ENCODE measurements around the gene ITPR2.

Gene ITPR2

GRCh38 chr12:26429070-26429691 is 403.8 kb downstream of the ITPR2 start:
- in situ Hi-C loops (cut with MboI; ENCODE audit: low sequenced_read_pairs): no loop called here

- in situ Hi-C loops (cut with MboI; ENCODE audit: low sequenced_read_pairs): no loop called here
Observed at GRCh38 chr12:26428420-26428819, 404.6 kb downstream of the ITPR2 start.

GRCh38 chr12:26426652-26427051 is 406.3 kb downstream of the ITPR2 start:
- in situ Hi-C loops (cut with MboI; ENCODE audit: low sequenced_read_pairs): no loop called here

DNA sequence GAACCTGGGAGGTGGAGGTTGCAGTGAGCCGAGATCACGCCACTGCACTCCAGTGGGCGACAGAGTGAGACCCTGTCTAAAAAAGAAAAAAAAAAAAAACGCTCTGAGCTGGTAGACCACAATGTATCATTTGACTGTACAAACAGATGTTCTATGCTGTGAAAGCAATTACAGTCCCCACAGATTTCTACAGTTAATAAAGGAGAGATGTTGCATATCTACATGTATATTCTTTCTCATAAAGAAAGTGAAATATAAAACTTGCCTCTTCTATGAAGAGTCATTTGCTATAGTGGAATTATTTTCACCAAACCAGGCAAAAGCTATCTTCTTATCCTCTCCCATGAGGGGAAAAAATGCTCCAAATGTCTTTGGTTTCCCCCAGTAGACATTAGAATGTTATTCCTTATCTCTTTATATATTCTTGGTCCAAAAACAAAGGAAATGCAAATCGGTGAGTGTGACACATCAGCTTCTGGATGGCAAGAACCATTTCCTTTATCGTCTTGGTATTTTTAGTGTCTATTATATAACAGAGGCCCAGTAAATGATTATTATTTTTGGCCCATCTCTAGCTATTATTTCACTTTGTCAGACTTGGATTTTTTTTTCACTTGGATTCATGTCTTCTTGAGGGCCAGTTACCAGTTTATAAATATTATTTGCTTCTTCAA is 407.3 kb downstream of the ITPR2 start:
- in situ Hi-C loops (cut with MboI; ENCODE audit: low sequenced_read_pairs): no loop called here

- in situ Hi-C loops (cut with MboI; ENCODE audit: low sequenced_read_pairs): no loop called here
Observed at GRCh38 chr12:26422839-26423398, 410.1 kb downstream of the ITPR2 start.

GRCh38 chr12:26416550-26416949 is 416.4 kb downstream of the ITPR2 start:
- in situ Hi-C loops (cut with MboI; ENCODE audit: low sequenced_read_pairs): no loop called here

DNA sequence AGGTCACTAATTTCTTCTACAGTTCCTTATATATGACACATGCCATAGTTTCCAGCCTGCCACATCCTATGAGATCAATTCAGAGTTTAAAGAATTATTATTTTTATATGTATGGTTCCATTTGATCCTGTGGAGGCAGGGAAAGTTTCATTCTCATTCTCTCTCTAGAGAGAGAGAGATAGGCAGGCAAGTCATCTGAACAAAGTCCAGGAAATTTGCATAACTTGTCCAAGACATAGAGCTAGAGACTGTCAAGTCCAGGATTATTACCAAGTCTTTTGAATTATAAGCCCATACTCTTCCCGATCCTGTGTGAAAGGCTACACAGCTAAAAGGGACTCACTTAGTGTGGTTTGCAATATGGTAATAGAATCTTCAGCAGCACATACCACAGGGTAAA is 422.3 kb downstream of the ITPR2 start:
- in situ Hi-C loops (cut with MboI; ENCODE audit: low sequenced_read_pairs): no loop called here

GRCh38 chr12:26406813-26407212 is 426.2 kb downstream of the ITPR2 start:
- in situ Hi-C loops (cut with MboI; ENCODE audit: low sequenced_read_pairs): no loop called here

GRCh38 chr12:26406391-26406790 is 426.6 kb downstream of the ITPR2 start:
- in situ Hi-C loops (cut with MboI; ENCODE audit: low sequenced_read_pairs): no loop called here

- in situ Hi-C loops (cut with MboI; ENCODE audit: low sequenced_read_pairs): no loop called here
Observed at GRCh38 chr12:26403601-26404000, 429.4 kb downstream of the ITPR2 start.

DNA sequence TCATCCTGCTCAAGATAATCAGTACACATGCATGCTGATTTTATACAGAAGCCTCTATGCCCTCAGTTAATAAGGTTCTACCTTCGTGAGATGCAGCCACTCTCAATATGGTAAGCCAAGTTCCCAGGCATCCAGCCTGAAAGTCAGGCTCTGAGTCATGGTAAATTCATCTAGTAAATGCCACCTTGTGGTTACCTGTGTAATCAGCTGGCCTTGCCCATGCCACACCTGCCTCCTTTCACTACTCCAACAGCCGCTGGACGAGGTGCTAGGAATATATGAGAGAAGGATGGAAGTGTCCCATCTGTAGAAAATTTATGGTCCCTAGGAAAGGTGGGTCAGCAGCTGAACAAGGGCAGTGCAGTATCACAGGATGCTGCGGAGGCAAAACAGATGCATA is 430.3 kb downstream of the ITPR2 start:
- in situ Hi-C loops (cut with MboI; ENCODE audit: low sequenced_read_pairs): no loop called here

GRCh38 chr12:26401874-26402273 is 431.1 kb downstream of the ITPR2 start:
- in situ Hi-C loops (cut with MboI; ENCODE audit: low sequenced_read_pairs): no loop called here

- in situ Hi-C loops (cut with MboI; ENCODE audit: low sequenced_read_pairs): no loop called here
Observed at GRCh38 chr12:26400627-26401026, 432.4 kb downstream of the ITPR2 start.

- in situ Hi-C loops (cut with MboI; ENCODE audit: low sequenced_read_pairs): no loop called here
Observed at GRCh38 chr12:26399381-26399780, 433.6 kb downstream of the ITPR2 start.

DNA sequence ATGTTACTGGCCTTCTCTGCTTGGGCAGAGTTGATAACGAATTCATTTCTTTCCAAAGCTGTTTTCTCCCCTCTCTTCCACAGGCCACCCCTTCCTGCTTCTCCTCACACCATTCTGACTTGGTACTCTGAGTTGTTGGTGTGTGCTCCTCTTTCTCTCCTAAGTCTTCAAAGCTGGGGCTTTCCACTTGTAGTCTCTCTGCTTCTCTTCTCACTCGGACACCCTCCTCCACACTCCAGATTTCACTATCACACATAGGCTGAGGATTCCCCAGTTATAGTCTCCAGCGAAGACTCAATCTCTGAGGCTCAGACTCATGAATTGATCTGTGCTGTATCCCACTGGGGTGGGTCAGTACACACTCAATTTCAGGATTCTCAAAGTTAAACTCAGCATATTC is 436.6 kb downstream of the ITPR2 start:
- in situ Hi-C loops (cut with MboI; ENCODE audit: low sequenced_read_pairs): no loop called here

DNA sequence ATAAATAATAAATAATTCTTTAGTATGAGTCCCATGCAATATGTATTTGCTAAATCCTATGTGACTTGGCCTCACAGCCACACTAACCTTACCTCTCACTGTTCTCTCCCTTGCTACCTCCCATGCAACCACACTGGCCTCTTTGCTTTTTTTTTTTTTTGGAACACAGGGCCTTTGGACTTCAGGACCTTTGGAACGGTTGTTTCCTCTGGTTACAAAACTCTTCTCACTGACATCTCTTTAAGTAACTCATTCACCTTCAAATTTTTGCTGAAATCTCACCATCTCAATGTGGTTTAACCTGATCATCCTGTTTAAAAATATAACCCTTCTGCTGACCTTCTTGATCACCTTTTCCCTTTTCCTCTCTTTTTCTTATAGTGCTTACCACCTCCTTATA is 443.7 kb downstream of the ITPR2 start:
- in situ Hi-C loops (cut with MboI; ENCODE audit: low sequenced_read_pairs): no loop called here

DNA sequence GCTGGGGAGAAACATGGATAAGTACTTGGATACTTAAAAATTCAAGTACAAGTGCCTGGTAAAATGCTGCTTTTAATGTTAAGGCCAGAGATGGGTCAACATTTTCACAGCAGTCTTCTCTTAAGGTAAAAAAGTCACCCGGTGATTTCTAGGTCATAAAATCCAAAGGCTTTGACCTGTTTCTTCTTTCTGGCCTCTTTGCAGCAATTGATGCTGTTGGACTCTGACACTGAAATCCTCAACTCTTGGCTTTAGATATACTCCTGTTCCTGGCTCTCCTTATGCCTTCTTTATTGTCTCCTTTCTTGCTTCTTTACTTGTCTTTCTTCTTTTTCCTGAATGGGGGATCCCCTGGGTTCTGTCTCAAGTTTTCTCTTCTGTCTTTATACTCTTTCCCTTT is 448.5 kb downstream of the ITPR2 start:
- in situ Hi-C loops (cut with MboI; ENCODE audit: low sequenced_read_pairs): no loop called here

DNA sequence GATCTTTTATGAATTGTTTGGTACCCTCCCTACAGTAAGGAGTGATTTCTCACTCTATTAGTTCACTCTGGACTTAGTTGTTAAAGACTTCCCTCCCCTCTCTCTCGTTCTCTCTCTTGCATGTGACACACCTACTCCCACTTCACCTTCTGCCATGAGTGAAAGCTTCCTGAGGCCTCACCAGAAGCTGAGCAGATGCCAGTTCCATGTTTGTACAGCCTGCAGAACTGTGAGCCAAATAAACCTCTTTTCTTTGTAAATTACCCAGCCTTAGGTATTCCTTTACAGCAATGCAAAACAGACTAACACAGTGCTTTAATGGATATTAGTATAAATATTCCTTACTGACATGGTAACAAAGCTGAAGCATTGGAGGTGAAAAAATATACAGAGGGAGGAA is 450.0 kb downstream of the ITPR2 start:
- in situ Hi-C loops (cut with MboI; ENCODE audit: low sequenced_read_pairs): no loop called here

- in situ Hi-C loops (cut with MboI; ENCODE audit: low sequenced_read_pairs): no loop called here
Observed at GRCh38 chr12:26380897-26381296, 452.1 kb downstream of the ITPR2 start.

DNA sequence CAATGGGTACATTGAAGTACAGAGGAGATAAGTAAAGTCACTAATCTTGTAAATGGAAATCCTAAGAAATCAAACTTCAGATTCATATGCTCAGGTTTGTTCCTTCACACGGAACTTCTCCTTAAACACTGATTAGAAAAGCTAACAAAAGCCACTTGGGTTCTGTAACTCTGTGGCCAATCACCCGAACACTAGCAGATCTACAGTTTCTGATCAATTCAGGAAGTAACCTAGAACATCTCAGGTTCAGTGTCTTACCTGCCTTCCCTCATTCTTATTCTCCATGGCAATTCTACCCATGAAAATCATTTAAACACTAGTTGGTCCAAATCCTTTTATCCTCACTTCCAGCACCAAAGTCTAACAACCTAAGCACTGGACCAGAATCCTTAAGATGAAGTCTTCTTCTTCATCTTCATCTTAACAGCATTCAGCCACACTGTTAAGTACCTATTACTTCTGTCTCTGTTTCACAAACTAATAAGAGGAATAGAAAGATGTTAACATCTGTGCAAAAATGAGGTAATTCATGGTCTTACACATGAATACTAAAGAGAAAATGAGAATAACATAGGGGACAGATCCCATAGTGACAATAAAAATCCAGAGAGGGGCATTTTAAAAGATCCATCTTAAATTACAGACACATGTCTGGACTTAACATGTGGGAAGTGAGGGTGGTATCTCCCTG is 453.1 kb downstream of the ITPR2 start:
- in situ Hi-C loops (cut with MboI; ENCODE audit: low sequenced_read_pairs): no loop called here

GRCh38 chr12:26378711-26379110 is 454.3 kb downstream of the ITPR2 start:
- in situ Hi-C loops (cut with MboI; ENCODE audit: low sequenced_read_pairs): no loop called here
